Ureter (tissue), 1 donor: Measurements from ENCODE around the gene ERC2. TPM values are rescaled to one million over a fixed set of nuclear protein-coding genes. Genes with fewer than 3 reads are reported as not detected.

Experiments used
- DNase-seq: peaks from one replicate; pipeline ENCODE4 v3.0.0-alpha.2; 2020; ENCODE audit warnings: low spot score
- total RNA-seq: library from RNA; stranded (reverse); gene quantifications from one replicate; pipeline ENCODE4 v1.2.4, GENCODE V29; 2023
- donor health status: DM: yes; HTN: yes; CAD: no.

Gene ERC2
- total RNA-seq, 1 donor from 2014 or later, result 1.1 TPM

DNA sequence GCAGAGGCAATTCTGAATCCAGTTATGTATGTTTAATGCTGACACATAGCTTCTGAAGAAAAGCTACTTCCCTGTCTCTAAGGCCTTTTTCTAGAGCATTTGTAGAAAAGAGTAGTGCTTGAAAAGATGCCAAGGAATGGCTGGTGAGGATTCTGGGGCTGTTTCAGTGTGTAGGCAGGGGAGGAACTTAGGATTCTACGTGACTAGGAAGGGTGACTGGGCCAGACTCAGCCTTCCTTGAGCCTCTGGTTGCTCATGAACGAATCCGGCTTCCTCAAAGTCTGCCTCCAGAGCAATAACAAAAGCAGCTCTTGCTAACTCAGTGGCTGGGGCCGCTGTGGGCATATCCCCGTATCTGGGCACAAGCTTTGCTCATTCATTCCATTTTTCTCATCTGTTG is 876.4 kb downstream of the ERC2 start:
- DNase-seq, result no peak

DNA sequence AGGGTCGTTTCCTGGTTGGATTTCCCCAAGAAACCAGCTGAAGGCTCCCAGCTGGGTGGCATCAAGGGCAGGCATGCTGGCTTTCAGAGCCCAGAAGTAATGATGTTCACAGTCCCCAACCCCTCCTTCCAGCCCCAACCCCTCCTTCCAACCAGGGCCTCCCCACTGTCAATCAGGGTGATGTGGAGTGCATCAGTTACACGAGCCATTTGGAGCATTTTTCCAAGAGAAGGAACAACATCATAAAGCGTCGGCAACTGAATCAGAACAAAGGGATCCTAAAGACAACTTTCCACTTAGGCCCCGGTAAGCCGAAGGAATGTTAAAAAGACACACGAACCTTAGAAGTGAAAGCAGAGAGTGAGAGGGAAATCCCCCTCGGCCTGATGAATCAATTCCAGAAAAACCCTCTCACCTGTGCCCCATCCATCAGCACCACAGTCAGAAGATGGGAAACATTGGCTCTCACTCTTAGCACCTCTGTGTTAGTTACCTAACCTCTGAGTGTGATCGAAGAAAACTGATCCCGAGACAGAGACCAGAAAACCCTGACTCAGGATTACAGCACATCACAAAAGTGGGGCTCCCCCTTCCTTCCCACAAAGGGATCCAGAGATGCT is 880.0 kb downstream of the ERC2 start:
- no peak for DNase-seq

DNA sequence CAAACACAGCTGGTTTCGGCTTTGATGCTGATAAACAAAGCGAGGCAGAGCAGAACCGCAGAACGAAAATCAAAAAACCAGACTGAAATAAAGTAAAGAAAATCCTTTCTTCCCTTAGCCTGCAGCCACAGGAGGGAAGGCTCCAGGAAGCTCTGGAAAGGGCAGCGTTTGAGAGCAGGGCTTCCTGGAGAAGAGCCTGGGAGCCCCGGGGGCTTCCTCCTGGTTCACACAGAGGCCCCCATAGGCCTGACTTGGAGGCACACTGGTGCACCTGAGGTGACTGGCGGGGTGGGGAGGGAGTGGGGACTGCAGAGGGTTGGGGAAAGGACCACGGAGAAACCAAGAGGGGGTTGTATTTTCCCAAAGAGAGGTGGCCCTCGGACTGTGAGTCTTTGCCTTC is 882.4 kb downstream of the ERC2 start:
- no peak for DNase-seq

DNA sequence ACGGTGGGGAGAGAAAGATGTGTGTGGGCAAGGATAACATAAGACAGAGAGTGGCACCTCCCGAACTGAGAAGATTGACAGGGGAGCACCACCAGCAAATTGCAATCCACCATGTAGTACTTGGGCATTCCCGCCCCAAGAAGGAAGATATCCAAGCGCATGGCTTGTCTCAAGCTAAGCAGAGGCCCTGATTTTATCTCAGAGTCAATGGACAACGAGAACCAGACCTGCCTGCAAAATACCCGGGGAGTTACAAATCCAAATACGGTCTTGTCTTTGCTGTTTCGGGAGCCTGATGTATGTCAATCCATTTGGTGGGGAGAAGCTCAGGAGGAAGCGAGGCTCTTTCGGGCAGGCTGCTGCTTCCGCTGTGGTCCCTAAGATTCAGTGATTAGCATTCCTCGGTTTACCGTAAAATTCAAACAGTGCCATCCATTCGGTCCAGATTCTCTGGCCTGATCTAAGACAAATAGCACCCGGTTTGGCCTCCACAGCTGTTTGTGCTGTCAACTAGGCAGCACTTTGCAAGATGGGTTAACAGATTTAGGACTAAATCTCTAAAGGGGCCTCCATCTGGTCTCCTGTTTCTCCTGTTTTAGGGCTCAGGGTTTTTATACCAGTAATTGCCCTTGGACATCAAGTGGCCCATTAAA is 883.4 kb downstream of the ERC2 start:
- no peak for DNase-seq

DNA sequence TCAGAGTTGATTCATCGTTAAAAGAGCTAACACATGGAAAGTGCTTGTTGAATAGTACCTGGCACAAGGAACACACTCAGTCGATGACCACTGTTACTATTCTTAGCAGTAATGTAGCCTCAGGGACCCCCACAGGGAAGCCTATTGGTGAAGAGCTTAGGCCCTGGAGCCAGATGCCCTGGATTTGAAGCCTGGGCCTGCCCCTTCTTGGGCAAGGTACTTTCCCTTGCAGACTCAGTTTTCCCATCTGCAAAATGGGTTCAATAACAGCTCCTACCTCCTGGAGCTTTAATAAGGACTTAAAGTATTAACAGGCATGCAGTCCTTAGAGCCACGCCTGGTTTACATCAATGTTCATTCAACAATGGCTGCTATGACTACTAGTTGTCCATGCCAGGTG is 884.2 kb downstream of the ERC2 start:
- DNase-seq, result no peak

DNA sequence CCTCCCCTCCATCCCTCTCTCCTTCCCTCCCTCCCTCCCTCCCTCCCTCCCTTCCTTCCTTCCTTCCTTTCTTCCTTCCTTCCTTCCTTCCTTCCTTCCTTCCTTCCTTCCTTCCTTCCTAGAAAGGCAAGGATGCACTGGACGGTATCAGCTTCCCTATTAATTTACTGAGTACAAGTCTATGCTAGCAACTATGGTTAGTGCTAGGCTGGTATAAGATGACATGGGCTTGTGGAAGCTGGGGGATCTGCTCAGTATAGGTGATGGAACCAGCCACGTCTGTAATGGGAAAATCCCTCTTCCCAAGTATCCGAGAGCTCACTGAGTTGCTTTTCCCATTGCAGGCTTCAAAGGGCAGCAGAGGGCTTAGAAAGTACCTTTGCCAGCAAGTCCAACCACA is 884.8 kb downstream of the ERC2 start:
- DNase-seq, result no peak

DNA sequence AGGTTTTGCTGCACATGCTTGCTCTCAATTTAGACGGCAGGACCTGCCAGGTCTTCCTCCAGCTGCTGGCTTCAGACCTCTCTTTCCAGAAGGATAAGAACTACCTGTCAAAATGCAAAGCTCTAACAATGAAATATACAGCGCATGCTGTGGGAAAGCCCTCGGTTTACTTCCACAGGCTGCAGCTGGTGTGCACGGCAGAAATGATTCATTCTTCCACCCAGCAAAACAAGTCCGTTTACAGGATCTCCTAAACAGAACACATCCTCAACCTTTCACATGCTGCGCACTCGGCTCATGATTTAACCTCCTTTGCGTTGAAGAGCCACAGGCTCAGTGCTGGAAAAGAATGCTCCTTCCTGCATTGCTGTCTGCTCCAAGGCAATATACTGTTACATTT is 888.8 kb downstream of the ERC2 start:
- no peak for DNase-seq

DNA sequence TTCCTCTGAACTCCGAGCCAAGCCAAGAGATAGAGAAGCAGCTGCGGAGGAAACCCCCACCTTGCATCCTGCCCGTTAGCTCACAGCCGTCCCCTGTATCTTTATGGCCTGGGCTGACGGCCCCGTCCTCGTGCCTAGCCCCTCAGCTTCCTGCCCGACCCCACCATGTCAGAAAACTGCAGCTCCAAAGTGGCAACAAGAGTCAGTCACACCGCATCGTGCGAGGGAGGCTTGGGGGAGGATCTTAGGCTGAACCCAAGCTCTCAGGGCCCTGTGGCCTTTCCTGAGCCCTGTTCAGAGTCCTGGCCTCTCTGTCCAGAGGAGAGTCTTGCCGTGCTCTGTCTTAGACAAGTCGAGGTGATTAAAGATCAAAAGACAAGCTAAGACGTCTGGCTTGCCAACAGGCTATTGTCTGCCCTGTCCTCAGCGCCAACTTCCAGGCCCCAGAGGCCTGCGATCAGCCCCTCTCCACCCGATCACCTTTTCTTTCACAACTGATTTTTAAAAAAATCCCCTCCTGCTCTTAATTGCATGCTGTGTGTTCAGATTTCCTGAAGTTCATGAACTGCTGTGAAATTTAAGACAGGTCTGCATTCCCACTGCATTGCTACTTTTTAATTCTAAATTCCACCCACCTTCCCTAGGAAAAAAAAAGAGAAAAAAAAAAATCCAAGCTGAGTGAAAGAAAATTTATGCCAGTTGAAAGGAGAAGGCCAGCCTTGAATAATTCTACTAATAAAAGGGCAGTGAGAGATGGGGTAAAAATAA is 891.5 kb downstream of the ERC2 start:
- no peak for DNase-seq

DNA sequence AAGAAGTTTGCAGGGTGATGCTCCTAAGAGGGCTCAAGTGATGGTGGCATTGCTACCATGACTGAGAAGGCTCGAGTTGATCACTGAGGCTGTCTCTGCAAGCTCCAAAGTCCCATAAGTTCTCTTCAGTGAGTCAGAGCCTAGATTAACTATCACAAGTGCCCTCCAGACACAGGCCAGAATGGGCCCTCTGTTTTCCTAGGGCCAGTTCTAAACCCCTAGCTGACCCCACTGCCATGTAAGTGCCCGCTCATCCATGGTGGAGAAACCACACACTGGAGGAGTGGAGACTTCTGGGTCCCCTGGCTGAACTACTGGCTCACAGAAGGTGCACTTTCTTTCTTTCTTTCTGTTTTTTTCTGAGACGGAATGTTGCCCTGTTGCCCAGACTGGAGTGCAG is 893.6 kb downstream of the ERC2 start:
- DNase-seq, result no peak

DNA sequence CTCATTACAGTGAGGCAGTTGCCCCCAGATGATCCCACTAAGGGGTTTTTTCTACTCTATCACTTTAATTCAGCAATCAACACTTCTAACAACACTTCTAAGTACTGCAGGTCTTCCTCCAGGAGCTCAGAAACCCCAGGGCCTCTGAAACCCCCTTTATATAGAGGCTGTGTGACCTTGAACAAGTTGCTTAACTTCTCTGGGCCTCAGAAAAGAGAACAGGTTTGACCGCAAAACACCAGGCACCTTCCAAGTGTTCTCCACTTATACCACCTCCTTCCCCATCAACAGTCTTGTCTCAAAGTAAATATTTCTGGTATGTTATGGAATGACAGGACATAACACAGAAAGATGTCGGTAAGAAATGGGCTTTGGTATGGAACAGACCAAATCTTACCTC is 895.5 kb downstream of the ERC2 start:
- no peak for DNase-seq

DNA sequence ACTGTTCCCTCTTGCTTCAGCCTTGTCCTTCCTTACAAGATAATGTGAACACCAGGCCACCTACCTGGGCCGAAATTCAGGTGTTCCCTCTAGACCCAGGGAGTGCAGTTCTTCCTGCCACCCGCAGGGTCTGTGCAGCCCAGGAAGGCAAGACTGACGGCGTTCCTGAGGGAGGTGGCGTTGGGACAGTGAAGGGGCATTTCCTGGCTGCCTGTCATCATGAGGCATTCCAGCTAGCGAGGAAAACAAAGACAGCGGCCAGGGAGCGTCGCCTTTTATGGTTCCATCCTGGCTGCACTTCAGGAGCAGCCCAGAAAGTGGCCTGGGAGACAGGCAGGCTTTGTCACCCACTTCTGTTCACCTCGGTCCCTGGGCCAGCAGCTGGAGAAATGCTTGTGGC is 896.4 kb downstream of the ERC2 start:
- peak; percentile 66 for DNase-seq

DNA sequence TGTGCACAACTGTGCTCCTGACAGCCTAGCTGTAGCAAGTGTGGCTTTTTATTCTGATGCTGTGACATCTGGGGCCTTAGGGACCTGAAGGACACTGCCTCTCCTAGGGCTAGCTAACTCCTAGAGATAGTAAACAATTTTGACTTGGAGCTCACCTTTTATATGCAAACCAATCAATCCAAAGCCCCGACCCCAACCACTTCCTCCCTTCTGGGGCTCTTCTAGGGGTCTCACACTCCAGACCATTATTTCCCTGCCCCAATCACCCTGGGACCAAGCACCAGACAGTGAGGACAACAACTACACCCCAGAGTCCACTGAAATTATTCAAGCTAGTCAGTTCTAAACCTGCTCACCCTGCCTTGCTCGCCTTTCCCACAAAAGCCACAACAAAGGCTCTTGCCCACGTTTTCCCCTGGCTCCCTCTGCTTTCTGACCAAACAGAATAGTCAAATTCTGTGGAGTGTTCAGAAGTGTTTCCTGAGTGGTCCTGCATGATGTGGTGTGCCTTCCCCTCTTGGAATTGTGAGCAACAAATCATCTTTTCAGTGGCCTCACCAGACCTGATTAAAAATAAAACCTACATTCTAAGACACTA is 897.0 kb downstream of the ERC2 start:
- DNase-seq, result no peak

DNA sequence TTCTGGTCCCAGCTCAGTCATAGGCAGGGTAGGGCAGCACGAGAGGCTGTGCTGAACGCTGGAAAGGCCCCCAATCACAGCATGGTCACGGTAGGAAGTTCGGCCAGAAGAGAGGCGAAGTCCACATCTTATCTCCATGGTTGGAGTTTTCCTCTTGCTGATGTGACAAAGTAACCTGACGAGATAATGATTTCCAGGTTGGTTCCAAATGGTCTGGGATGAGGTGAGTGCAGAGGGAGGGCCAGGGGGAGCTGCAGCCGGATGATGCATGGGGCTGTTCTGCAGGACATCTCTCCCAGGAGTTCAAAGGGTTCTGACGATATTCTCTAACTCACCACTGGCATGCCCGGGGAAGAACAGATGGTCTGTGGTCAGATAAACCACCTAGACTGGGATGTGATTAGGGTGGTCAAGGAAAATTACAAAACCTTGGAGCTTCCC is 898.0 kb downstream of the ERC2 start:
- DNase-seq, result no peak

DNA sequence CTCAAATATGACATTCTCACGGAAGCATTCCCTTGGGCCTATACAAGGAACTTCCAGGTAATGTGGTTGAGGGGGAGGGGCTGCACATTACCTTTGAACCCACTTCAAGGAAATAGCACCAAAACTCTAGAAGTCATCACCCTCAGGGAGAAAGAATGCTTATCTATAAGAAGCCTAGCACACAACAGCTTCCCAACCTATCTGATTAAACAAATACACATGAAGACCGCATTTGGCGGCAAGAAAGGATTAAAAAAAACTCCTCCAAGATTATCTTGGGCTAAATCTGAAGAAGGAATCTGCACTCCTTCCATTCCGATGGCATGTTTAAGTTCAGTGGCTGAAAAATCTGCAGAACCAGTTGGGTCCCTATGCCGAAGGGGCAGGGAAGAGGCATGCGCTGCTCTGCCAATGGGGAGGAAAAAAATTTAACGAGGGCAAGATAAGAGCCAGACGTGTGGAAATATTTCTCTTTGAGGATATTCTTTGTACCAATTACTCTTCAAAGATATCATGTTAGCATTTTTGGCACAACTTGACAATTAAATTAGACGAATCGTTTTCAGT is 899.2 kb downstream of the ERC2 start:
- DNase-seq, result no peak

DNA sequence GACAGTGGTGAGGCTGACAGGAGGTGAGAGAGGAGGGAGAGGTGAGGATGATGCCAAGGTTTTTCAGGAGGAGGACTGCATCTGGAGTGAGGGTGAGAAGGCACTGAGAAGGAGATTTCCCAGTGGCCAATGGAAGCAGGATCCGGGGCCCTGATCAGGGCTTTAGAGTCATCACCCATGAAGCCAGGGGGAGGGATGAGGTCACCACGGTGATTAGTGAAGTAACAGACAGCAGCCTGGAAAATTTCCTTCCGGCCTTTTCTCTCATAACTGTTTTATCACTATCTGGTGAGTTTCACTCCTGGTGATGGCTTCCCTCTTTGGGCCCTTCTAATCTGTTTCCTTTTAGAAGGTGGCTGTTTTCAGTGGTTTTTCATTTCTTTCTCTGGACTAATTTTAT is 900.7 kb downstream of the ERC2 start:
- DNase-seq, result no peak

DNA sequence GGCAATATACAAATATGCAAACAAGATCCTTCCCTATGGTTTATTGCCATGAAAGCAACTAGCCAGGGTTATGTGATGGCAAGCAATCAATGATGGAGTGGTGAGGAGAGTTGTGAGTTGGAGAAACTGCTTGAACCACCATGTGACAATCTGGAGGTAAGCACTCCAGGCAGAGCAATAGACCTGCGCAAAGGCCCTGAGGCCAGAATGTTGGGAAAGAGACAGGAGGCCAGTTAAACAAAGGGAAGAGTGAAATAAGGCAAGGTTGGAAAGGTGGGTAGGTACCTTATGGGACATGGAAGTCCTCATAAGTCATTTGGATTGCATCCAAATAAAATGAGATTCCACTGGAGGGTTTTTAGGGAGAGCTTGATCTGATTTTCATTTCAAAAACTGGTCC is 901.1 kb downstream of the ERC2 start:
- no peak for DNase-seq

DNA sequence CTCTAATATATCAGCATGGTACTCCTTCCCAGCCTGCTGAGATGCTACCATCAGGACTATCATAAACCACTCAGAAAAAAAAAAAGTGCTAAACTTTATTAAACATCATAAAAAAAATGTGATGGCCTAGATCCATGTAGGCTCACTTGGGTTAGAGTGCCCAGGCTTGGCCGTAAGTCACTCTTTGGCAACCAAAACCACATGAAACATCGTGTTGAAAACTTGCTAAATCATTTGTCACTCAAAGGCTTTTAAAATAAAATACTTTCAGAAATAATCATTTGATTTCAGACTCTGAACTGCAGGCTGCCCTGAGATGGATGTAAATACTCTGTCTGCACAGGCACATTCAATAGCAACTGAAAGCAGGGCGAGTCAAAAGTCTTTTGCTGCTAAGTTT is 902.7 kb downstream of the ERC2 start:
- DNase-seq, result no peak

DNA sequence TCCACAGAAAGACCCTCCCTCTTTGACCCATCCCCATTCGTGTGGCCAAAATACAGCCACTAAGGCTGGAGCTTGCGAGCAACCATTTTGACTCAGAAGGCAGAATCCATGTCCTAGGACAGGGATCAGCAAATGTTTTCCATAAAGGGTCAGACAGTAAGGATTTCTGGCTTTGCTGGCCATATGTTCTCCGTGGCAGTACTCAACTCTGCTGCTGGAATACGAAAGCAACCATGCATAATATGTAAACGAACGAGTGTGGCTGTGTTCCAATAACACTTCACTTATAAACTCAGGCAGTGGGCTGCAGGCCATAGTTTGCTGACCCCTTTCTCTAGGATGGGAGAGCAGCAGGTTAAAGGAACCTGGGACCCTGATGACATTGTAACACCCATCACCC is 903.5 kb downstream of the ERC2 start:
- no peak for DNase-seq

DNA sequence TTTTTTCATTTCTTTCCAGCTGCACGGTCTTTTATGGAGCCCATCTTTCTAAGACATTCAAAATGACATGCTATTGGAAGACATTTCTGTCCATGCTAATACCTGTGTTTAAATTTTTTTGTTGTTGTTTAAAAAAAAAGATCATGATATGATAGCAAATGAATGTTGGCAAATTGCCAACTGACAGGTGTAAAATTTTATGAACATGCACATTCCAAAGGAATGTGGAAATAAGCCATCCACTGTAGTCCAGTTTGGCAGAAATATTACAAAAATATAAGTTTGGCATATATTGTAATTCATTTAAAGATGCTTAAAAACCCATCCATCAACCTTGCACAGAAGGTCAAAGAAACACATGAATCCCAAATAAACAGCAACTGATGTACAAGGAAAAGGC is 905.6 kb downstream of the ERC2 start:
- no peak for DNase-seq

DNA sequence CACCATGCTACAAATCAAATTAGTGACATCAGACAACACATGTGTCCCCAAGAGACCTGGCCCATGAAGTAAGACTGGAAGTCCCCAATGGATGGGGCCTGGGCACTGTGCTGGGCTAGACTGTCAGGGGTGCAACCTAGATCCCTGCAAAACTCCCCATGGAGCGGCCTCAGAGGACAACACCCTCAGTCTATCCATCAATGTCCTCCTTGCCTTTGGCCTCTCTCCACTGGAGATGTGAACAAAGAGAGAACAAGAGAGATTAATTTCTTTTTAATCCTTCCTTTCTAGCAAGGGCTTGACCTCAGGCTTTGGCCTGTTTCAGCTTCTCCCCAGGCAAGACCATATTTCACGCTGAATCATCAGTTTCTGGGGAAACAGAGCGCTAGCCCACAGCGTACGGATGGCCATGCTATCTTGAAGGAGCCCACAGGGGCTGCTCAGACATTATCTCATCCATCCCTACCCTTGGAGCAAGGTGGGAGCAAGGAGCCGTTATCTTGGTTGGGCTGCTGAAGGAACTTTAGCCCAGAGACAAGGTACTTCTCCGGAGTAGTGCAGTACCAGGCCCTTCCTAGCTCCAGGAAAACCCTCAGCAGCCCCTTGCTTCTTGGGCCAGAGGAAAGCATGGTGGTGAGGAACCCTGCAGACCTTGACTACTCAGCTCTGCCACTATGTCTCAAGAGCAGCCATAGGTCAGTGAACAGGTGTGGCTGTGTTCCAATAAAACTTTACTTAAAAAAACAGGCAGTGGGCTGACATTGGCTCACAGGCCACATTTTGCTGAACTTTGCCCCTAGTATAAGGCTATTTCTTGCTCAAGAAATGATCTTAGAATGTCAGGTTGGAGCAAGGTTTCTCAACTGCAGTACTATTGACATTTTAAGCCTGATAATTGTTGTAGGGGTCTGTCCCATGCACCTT is 908.5 kb downstream of the ERC2 start:
- DNase-seq, result no peak

DNA sequence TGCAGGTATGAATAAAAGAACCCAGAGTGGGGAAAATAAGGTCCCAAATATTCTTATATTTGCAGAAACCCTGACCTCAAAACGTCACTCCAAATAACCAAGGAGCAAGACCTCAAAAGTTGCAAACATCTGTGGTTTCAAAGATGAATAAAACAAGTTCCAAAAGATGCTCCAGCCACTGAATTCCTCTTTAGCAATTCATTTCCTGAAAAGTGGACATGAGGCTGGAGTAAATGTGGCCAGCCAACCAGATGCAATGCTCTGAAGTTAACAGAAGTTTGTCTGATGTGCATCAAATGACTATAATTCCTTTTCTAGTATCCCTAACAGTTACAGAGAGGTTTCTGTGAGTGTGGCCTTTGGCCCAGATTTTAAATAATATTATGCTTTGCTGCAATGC is 910.0 kb downstream of the ERC2 start:
- no peak for DNase-seq
